Heart right ventricle (tissue), 16 donors: ENCODE results near the gene ENOX1. TPM values are rescaled to one million over a fixed set of nuclear protein-coding genes. Genes with fewer than 3 reads are reported as not detected.

Source experiments
- ATAC-seq, 8 donors: fragments of 200-7000 bp; cut with Tn5 transposase; one replicate each; pipeline ENCODE4 v1.9.1; 2020; ENCODE audit warnings: mild to moderate bottlenecking in 8 of 8, moderate library complexity in 8 of 8, moderate number of reproducible peaks in 1 of 8
- DNase-seq, 2 donors: peaks; one replicate each; pipeline ENCODE4 v3.0.0-alpha.2; 2020
- H3K27ac ChIP-seq, 10 donors: fragments of 200-600 bp; sonication (generic) in 2 of 10; one replicate each; pipeline versions ENCODE4 v1.5.0 to v1.8.0; 2020 to 2022; ENCODE audit warnings: mild to moderate bottlenecking in 3 of 10
- H3K27me3 ChIP-seq, 7 donors: fragments of 200-600 bp; one replicate each; pipeline ENCODE4 v1.8.0; 2021 to 2022; ENCODE audit warnings: mild to moderate bottlenecking in 2 of 7
- H3K36me3 ChIP-seq, 9 donors: fragments of 200-600 bp; sonication (generic) in 1 of 9; one replicate each; pipeline versions ENCODE4 v1.5.0 to v1.8.0; 2020 to 2022; ENCODE audit warnings: mild to moderate bottlenecking in 2 of 9
- H3K4me1 ChIP-seq, 9 donors: fragments of 200-600 bp; sonication (generic) in 1 of 9; one replicate each; pipeline versions ENCODE4 v1.5.0 to v1.8.0; 2020 to 2022; ENCODE audit warnings: mild to moderate bottlenecking in 4 of 9
- H3K4me3 ChIP-seq, 10 donors: fragments of 200-600 bp; sonication (generic) in 2 of 10; one replicate each; pipeline versions ENCODE4 v1.5.0 to v1.8.0; 2020 to 2022; ENCODE audit warnings: mild to moderate bottlenecking in 7 of 10, moderate library complexity in 2 of 10
- H3K9me3 ChIP-seq, 11 donors: fragments of 200-600 bp in 10 of 11; sonication (generic) in 2 of 11; one replicate each; pipeline versions ENCODE4 v1.5.0 to v1.8.0; 2013 to 2022; ENCODE audit warnings: mild to moderate bottlenecking in 2 of 11, control low read depth in 1 of 11, moderate library complexity in 1 of 11
- CTCF ChIP-seq, 9 donors: fragments of 200-600 bp; sonication (generic) in 2 of 9; IDR thresholded peaks; one replicate each; pipeline versions ENCODE4 v1.5.0 to v1.8.0; 2021 to 2022; ENCODE audit warnings: antibody characterized with exemption in 9 of 9, mild to moderate bottlenecking in 5 of 9, moderate library complexity in 1 of 9
- WGBS, 2 donors: extraction: QIAGEN DNeasy Blood & Tissue Kit; methylation state at CpG; one replicate each; pipeline ENCODE4 v1.1.7; 2013; ENCODE audit warnings: inconsistent platforms in 1 of 2; 5-methylcytosine and 5-hydroxymethylcytosine counted together
- intact Hi-C, 10 donors: fragments of 100-400 bp; cut with DNase I; formaldehyde crosslinking; loops; one replicate each; pipeline versions ENCODE4 v1.11.1 to v1.14.2; 2022
- polyA plus RNA-seq, 2 donors: library from polyadenylated mRNA; stranded (reverse); fragments of 200-250 nt; gene quantifications; one replicate each; pipeline ENCODE4 v1.2.3, GENCODE V29; 2013
- total RNA-seq, 10 donors: library from RNA; stranded (reverse); fragmentation: NEBNext Ultra II Directional in 3 of 10; extraction: Animal tissue kit (Norgen Biotek cat#: 25700) in 3 of 10; gene quantifications; one replicate each; pipeline versions ENCODE4 v1.2.1 to v1.2.4, GENCODE V29; 2021 to 2023
- donor health status: Arrhythmogenic right ventricular cardiomyopathy.
- donor health status: ischemic (EF 13 %, LVEDD 7.1; RV severe dilation, severe dysfunction).
- donor health status: healthy with polysubstance abuse.
- donor health status: DM: no; HTN: yes; CAD: no.
- donor health status: DM: no; HTN: no; CAD: no.
- donor health status: ischemic (EF 25% LVEDD 6.9; RV normal size, moderate dysfunction).
- donor health status: ischemic (EF 25% LVEDD 5.7; RV mildly dilated, moderate dysfunction).
- donor health status: healthy.
- donor health status: DM: yes; HTN: yes; CAD: no.
- donor health status: Ischemic cardiomyopathy.
- donor health status: ischemic (EF 35%, LVEDD 5.7; RV mildly dilated, moderate dysfunction).
- donor health status: nonischemic (EF 11% LVEDD 7.7; RV severe dilation, severe dysfunction).
- donor health status: DM: yes; HTN: yes; CAD: no.
- donor health status: PGD.
- donor health status: ischemic (EF 29% LVEDD 5.4; RV normal size, mild dysfunction).
- donor health status: nonischemic (EF 23%, LVEDD 6.1; RV moderate dilation, normal function).

ENOX1 gene
- total and polyA plus RNA-seq, 12 donors = 2.0 to 10.4 (median 7.1) TPM

GRCh38 chr13:43614063-43614462 lies 172.7 kb downstream of the ENOX1 start:
- no peaks in the 10 kb centered on the region for H3K36me3 ChIP-seq
- no peak overlapping the region for H3K4me3 ChIP-seq
- H3K27me3 ChIP-seq = no peaks in the 10 kb centered on the region
- ATAC-seq = no peak
- DNase-seq = no peak
- intact Hi-C loops = loop anchor here in 1 of 10 donors (5.0 kb wide), 1 partner anchor 42 kb away; no protein-coding TSS in a partner anchor
- no peak for TF ChIP-seq CTCF (IDR thresholded peaks at IDR 0.05)
- H3K4me1 ChIP-seq = peaks cover 0 to 35% (median 19%) of the 10 kb centered on the region in 9 donors
- H3K9me3 ChIP-seq = peaks cover 0 to 9% (median 0%) of the 10 kb centered on the region in 11 donors
- H3K27ac ChIP-seq = no peak overlapping the region

- DNase-seq (no peak), ATAC-seq (peak in 3 of 8 donors; percentile 7 to 39 (median 33))
- Histone ChIP-seq H3K27me3 (no peaks in the 10 kb centered on the region), H3K9me3 (no peaks in the 10 kb centered on the region), H3K27ac (peak overlapping the region in 3 of 10 donors; percentile 15 to 40 (median 22)), H3K36me3 (no peaks in the 10 kb centered on the region), H3K4me1 (peaks cover 0 to 35% (median 19%) of the 10 kb centered on the region in 9 donors), H3K4me3 (no peak overlapping the region)
- WGBS, 2 donors = 87 to 92% methylated on average over 3 of the region's 3 CpGs
- intact Hi-C loops = loop anchor here in 1 of 10 donors (5.0 kb wide), 1 partner anchor 39 kb away; no protein-coding TSS in a partner anchor
- TF ChIP-seq CTCF (IDR thresholded peaks at IDR 0.05) = no peak
Measured at GRCh38 chr13:43611281-43612273, 175.2 kb downstream of the ENOX1 start.

GRCh38 chr13:43608400-43609137 lies 178.2 kb downstream of the ENOX1 start:
- no peak for DNase-seq
- Histone ChIP-seq H3K36me3 (no peaks in the 10 kb centered on the region), H3K27me3 (no peaks in the 10 kb centered on the region), H3K4me1 (peaks cover 0 to 35% (median 19%) of the 10 kb centered on the region in 9 donors), H3K27ac (peak overlapping the region in 1 of 10 donors; percentile 23), H3K9me3 (peaks cover 0 to 23% (median 12%) of the 10 kb centered on the region in 11 donors), H3K4me3 (no peak overlapping the region)
- ATAC-seq = peak in 7 of 8 donors; percentile 25 to 97 (median 78)
- no peak for TF ChIP-seq CTCF (IDR thresholded peaks at IDR 0.05)
- intact Hi-C loops = loop anchor here in 1 of 10 donors (5.0 kb wide), 1 partner anchor 179 kb away; the partner anchor contains the start of gene ENOX1
- WGBS, 2 donors = 70 to 71% methylated on average over 6 of the region's 6 CpGs

- ATAC-seq (no peak), DNase-seq (no peak)
- Histone ChIP-seq H3K27me3 (no peaks in the 10 kb centered on the region), H3K4me1 (no peaks in the 10 kb centered on the region), H3K27ac (no peak overlapping the region), H3K9me3 (peaks cover 0 to 9% (median 0%) of the 10 kb centered on the region in 11 donors), H3K4me3 (no peak overlapping the region), H3K36me3 (no peaks in the 10 kb centered on the region)
- TF ChIP-seq CTCF (IDR thresholded peaks at IDR 0.05) = no peak
- intact Hi-C loops = no loop called here
- 79 to 89% methylated on average over 1 of the region's 1 CpG for WGBS, 2 donors
Measured at GRCh38 chr13:43597599-43597945, 189.2 kb downstream of the ENOX1 start.
